Daoy (cell line): ENCODE measurements around the gene MFSD6L. TPM values are rescaled to one million over a fixed set of nuclear protein-coding genes. Genes with fewer than 3 reads are reported as not detected.

Experiments used
- DNase-seq: peaks from one replicate; pipeline ENCODE4 v3.0.0-alpha.2; 2015; ENCODE audit warnings: low read depth
- total RNA-seq: library from RNA; depleted of rRNA; stranded (reverse); fragments of >200 nt; shearing (Covaris generic); gene quantifications from 2 replicates; pipeline ENCODE4 v1.2.3, GENCODE V29; 2014

MFSD6L gene
- total RNA-seq, 1 experiment from 2014 or later: not detected

DNA sequence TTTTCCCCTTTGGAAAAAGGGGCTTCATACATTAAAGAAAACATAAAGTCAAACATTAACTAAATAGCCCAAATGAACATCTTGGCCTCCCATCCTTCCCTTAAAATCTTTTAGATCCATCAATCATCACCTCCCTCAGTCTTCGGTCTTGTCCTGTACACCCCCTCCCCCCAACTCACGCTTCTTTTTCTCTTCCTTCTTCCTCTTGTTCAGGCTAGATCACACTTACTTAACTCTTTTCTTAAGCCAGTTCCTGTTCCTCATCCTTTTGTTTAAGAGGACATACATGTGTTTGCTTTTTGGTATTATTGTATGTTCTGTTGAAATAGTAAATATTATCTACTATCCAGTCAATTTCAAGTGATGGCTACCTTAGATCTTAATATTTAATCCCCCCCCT, 5.5 kb downstream of the MFSD6L start:
- no peak for DNase-seq

DNA sequence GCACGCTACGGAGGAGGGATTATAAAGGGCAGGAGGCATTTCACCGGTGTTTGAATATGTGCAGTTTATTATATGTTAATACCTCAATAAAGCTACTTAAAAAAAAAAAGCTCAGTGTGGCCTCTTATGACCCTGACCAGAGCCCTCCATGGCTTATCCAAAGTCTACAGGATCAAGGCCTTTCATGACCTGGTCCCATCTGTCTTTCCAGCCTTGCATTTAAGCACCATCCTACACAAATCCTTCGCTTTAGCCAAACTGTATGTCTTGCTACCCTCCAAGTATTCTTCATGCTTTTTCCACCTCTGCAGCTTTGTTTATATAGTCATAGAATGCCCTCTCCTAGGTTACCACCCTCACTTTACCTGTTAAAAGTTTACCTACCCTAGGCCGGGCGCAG, 6.5 kb downstream of the MFSD6L start:
- DNase-seq: no peak

DNA sequence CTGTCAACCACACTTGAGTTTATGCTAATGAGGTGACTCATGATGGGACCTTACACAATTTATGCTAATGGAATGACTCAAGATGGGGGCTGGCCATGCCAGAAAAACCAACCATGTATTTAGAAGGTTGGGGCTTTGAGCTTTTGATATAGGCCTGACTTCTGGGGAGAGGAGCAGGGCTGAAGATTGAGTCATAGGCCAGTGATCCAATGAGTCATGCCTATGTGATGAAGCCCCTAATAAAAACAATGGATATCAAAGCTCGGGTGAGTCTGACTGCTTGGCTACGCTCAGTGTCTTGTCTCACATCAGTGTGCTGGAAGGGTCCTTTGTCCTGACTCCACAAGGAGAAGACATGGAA, 7.3 kb downstream of the MFSD6L start:
- DNase-seq: peak; percentile 52

DNA sequence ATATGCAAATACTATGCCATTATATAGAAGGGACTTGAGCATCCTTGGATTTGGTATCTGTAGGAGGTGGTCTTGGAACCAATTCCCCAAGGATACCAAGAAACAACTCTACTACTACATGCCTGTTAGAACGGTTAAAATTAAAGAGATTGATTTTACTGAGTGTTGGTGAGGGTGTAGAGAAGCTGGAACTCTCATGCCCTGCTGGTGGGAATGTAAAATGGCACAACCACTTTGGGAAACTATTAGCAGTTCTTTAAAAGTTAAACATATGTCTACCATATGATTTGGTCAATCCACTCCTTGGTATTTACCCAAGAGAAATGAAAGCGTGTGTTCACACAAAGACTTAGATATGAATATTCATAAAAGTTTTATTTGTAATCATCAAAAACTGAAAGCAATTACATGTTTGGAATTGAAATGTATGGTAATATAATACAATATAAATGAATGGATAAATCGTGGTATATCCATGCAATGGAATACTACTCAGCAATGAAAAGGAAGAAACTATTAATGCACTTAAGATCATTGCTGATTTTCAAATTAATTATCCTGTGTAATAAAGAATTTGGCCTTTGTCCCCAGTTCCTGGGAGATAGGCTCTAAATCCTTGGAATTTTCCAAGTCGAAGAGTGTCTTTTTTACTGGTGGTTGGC, 7.8 kb downstream of the MFSD6L start:
- DNase-seq: no peak

DNA sequence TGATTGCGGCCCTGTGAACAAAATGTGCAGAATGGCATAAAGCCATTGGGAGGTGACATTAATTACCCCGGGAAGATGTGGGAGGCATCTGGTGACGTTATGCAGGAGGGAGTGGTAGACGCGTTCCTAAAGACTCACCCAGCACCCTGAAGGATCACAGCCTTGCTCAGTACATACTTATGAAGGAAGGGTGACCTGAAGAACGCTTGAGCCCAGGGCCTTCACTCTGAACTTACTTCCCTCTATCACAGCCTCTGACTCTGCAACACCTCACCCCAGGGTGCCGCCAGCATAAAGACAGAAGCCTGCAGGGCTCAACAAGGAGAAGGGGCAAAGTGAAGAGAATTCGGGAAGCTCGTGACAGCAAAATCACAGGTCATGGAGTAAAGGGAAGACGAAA, 9.4 kb downstream of the MFSD6L start:
- DNase-seq: no peak

DNA sequence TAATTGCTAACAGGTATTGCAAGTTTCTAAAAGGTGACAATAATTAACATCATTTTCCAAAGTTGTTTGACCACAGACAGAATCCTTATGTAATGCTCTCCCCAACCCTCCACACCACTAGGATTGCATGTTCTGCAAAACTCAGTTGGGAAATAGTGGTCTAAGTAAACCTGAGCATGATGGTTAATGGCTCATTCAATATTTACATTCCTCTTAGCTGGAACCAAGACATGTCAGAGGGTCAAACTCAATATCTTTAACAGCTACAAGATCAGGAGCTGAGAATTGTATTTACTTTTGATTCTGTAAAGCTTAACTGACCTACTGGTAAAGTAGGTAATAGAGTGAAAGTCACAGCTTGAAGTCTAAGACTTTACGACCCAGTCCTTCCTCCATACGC, 10.2 kb downstream of the MFSD6L start:
- DNase-seq: no peak

DNA sequence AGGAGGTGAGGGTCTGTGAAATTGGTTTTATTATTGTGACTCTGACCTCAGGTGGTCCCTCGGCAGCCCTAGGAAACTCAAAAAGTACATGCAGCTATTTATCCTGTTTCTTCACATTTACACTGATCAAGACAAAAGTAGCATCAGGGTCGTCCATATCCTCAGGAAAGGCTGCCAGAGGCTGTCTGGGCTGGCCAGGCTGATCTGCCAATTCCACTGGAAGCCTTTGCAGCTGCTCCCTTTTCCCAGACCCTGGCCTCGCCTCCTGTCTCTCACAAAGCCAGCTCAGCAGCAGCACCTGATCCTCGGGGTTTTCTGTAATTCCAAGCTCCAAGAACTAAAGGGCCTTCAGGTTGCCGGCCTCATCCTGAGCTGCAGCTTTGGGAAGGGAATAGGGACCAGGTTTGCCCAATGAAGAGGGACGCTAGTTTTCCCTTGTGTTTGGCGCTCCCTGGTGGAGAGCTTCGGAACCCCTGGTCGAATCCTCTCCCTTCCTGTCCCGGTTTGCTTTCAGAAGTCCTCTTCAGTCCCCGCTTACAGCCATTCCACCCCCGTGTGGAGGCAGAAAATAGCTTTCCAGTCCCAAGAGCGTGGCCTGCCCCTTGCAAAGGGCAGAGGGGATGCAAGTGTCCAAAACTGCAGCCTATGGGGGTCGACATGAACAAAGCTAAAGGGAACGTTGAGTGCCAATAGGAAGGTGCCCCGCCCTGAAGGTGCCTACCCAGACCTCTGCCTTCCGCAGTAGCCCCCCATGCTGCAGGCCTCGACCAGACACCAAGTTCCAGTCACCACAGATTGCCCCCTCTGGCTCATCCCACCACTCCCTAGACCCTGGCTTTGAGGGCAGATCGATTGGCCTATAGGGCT, 13.4 kb downstream of the MFSD6L start:
- peak; percentile 53 for DNase-seq

DNA sequence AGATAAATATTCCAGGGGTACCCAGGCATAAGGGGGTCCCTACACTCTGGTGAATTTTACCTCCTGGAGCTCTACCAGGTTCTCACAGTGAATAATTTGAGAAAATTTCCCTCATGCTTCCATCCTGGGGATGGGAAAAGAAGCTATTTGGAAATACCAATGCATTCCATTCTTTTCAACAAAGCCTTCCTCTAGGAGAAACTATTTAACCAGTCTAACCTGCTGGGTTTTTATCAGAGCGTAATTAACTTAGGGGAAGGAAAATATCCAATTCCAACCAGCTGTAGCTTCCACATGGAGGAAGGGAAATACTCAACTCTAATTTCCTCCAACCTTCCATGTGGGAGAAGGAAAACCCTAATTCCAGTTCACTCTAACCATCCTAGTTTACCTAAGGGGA, 17.0 kb downstream of the MFSD6L start:
- DNase-seq: no peak

DNA sequence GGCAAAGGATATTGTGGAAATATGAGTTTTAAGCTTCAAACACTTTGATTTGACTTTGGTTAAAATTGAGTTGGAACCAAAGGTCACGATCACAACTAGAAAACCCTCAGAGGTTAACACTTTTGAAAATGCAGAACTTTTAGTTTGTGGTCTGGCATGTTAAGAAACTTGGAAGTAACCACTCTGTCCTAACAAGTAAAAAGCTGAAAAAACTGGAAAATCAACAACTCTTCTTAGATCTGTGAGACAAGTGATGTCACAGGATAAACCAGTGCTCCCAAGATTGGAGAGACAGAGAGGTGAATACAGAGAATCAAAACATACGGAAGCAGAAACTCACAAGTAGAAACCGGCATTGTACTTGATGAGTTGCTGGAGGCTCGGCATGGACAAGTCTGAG, 17.4 kb downstream of the MFSD6L start:
- no peak for DNase-seq

DNA sequence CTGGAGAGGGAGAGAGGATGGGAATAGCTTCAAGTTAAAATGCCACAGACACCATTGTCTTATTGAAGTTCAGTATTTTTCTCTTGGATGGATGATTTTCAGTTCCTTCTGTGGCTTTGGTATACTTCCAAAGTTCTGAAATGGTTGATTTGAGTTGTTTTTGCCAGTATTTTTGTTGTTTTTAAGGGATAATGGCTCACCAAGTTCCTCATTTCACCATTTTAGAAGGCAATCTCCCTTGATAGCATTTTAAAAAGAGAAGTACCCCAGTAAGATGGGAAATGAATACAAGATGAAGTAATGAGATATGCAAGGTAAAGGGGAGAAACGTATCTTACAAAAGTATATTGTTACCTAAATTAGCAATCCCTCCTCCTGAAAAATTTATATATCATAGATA, 22.3 kb downstream of the MFSD6L start:
- no peak for DNase-seq

DNA sequence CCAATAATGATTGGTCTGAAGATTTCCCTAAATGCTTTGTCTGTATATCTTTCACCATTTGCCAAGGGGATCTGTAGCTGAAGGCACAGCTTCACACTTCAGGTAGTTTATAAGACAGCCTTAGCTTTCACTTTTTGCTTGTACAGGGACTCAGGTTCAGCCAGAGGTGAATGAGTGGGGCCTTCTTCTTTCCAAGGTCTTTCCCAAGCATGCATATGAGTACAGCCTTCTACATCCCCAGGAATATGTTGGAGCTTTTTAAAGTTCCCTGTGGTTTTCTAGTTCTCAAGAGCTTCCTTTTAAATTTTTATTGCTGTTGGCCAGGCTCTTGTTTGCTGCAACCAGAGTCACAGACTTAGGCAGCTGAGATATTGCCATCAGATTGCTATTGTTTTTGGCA, 22.9 kb downstream of the MFSD6L start:
- DNase-seq: no peak

DNA sequence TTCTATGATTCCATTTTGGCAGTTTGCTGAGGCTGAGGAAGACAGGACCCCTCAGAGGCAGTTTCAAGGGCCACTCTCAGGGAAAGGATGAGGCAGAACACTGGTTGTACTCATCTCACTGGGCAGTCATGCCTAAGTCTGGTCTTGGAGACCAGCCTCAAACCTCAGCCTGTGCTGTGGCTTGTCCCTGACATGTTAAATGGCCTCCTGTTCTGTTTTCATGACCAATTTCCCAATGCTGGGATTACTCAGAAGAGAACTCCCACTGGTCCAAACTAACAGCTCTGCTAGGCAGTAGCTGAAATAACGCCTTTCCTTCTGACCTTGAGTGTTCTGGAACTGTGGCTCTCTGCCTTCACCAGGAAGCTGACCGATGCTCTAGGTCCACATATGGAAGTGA, 32.4 kb downstream of the MFSD6L start:
- DNase-seq: no peak

DNA sequence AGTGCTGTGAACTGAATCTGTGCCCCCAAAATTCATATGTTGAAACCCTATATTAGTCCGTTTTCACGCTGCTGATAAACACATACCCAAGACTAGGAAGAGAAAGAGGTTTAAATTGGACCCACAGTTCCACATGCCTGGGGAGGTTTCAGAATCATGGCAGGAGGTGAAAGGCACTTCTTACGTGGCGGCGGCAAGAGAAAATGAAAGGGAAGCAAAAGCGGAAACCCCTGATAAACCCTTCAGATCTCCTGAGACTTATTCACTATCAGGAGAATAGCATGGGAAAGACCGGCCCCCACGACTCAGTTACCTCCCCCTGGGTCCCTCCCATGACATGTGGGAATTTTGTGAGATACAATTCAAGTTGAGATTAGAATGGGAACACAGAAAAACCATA, 37.2 kb downstream of the MFSD6L start:
- DNase-seq: no peak

DNA sequence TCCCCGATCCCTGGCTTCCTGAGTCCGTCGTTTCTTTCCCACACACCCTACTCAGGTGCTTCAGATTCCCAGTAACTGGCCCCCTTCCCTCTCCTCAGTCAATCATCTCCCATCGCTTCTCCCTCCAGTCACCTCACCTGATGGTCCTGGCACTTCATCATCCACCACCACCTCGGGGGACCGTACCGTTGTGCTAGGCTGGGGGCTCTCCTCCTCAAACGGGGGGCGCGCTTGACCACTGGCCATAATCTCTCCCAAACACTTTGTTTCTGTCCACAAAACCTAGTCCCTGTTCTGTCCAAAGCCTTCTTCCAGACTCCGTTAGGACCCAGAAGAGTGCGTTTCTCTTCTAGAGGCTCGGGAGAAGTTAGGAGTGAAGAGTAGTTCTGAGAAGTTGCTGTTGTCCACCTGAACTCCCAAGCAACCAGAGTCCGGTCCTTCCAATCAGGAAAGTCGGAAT, 41.0 kb downstream of the MFSD6L start, which contains the start of gene SPDYE4:
Gene SPDYE4, minus strand, starts transcription at position 410 of the 460 bp plus-strand sequence. Its CDS starts 164 bp downstream, at position 246.
- no peak for DNase-seq

DNA sequence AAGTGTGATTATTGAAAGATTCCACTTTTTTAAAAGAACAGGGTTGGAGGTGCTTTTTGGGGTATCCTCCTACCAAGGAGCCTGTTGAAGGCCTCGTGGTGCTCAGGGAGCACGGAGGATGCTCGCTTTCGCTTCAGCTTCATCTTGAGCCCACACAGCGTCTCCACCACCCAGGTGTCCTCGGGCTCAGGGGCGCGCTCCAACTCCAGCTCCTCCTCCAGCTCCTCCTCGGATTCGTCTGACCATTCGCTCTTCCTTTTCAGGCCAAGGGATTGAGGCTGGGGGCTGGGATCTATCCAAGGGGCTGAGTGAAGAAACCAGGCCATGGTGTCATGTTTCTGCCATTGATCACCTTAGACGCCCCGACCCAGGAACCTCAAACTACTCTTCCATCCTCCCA, 42.0 kb downstream of the MFSD6L start:
- no peak for DNase-seq

DNA sequence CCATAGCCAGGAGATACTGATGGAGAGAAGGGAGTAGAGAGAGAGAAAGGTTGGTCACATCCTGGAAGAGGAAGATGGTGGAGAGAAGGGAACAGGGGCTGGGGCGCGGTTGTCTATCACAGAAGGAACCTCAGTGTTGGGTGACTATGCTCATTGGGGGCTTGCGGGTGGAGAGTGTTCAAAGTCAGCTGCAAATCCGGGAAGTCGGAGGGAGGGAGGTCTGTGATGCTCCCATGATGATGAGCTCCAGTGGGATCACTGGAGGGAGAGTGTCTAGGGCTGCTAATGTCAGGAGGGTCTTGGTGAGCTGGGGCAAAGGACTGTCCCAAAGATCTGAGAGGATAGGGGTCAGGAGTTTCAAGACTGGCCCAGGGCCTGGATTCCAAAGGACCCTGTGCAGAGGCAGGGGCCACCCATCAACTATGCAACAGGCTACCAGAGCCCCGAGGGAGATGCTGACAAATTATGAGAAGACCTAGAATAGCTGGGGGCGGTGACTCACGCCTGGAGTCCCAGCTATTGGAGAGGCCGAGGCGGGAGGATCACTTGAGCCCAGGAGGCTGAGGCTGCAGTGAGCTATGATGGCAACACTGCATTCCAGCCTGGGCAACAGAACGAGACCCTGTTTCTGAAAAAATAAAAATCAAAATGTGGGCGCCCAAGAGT, 43.4 kb downstream of the MFSD6L start:
- DNase-seq: no peak

DNA sequence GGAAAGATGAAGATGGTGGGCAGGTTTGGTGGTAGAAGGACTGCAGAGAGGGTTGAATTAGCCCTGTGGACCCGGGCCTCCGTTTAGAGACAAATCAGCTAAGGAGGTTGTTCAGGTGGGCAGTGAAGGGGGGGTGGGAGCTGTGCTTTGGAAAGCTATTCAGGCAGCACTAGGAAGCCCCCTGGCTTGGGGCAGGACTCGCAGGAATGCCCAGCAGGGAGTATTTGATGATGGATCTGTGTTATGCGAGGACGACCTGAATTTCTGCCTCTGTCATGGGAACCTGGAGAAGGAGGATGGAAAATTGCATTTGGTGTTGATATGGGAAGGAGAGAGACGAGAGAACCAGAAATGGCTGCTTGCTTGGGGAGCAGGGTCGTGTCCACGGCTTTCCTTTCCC, 44.3 kb downstream of the MFSD6L start:
- no peak for DNase-seq

DNA sequence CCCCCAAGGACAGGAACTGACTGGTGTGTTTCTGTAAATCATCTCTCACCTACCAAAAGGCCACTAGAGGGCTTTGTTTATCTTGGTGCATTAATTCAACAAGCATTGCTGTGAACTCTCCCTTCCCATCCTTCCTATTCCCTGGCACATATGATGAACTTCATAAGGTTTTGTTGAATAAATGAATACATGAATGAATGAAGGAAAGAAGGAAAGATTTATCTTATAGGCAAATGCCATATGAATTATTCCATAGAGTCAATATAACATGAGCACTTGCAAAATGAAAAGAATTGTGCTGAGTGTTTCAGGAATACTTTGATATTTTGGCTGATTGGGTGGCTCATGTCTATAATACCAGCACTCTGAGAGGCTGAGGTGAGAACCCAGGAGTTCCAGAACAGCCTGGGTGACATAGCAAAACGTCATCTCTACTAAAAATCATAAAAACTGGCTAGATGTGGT, 45.2 kb downstream of the MFSD6L start:
- no peak for DNase-seq

DNA sequence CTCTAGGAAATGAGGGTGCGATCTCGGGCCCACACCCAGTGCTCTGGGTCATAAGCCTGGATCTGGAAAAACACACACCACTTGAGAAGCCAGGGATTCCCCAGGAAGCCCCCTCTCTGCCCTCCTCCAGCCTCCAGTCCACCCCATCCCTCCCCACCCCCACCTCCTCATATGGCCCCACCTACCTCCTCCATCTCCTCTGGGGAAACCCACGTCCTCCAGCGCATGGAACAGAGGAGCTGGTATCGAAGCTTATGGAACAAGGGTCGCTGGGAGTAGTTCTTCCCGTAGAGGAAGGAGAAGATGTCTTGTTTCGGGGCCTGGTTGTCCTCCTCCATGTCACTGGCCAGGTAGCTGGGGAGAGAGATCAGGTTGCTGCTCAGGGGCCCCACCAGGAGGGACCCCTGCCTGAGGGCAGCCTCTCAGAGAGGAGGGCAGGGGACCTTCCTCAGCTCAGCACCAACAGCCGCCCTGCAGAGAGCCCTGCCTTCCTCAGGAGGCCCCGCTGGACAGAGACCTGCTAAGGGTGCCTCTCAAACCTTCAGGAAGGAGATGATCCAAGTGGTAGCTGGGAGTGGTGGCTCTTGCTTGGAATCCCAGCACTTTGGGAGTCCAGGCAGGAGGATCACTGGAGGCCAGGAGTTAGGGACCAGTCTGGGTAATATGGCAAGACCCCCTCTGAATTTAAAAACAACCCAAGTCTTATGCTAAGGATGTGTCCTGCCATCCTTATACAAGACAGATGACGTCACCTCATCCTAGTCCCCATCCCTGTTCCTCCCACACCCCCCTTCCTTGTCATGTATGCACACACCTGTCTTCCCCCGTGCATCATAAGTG, 45.8 kb downstream of the MFSD6L start:
- no peak for DNase-seq

DNA sequence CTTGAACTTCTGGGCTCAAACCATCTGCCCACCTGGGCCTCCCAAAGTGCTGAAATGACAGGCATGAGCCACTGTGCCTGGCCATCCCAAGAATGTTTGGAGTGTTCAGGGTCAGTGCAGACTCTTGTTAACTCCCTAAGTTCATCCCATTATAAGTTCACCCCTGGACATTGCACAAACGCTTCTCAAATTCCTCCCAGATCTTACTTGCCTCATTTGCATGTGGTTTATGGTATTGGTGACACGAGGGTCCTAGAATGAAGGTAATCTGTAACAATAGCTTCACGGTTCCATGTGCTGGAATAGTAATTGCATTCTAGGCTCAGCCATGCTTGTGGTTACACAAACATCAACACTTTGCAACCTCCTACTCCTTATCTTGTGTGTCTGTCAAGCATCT, 49.5 kb downstream of the MFSD6L start:
- DNase-seq: no peak

DNA sequence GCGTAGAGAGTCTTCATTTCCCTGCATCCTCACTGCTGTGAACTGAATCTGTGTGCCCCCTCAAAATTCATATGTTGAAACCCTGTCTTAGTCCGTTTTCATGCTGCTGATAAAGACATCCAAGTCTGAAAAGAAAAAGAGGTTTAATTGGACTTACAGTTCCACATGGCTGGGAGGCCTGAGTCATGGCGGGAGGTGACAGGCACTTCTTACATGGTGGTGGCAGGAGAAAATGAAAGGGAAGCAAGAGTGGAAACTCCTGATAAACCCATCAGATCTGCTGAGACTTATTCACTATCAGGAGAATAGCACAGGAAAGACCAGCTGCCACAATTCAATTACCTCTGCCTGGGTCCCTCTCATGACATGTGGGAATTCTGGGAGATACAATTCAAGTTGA, 51.4 kb downstream of the MFSD6L start:
- no peak for DNase-seq
